NCI-H1417 (cell line): ENCODE results near the gene PM20D1.

ENCODE experiments used
- DNase-seq, 3 experiments: peaks; one replicate each; lab custom pipeline; 2025; lab: John Stamatoyannopoulos, UW

Gene PM20D1

DNA sequence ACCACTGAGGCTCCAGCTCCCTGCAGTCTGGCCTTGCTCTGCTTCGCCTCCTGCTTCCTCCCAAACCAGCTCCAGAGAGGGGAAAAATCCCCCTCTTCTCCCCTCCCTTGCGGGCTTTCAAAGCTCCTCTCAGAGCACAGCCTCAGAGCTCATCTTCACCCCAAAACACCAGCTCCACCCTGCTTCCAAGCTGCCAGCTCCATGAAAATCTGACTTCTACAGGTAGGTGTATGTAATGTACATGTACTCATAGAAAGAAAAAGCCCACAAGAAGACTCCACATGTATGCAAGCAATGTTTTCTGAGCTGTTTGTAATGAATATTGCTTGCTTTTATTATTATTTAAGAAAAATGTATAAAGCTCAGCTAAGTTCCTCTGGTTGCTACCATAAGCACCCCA, 45.3 kb downstream of the PM20D1 start:
- no peak for DNase-seq

DNA sequence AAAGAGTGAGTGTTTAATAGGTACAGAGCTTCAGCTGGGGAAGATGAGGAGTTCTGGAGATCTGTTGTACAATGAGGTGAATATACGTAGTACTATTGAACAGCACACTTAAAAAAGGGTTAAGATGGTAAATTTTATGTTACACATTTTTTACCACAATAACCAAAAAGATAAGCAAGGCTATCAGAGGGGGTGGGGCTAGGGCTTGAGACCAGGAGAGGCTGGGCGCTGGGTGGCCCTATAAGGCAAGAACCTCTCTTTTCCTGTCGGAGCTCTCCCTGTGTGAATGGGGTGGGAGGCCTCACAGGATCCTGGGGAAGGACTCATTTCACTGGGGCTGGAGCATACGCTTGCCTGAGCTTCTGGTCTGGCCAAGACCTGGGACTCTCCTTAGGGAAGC, 45.9 kb downstream of the PM20D1 start:
- no peak for DNase-seq

DNA sequence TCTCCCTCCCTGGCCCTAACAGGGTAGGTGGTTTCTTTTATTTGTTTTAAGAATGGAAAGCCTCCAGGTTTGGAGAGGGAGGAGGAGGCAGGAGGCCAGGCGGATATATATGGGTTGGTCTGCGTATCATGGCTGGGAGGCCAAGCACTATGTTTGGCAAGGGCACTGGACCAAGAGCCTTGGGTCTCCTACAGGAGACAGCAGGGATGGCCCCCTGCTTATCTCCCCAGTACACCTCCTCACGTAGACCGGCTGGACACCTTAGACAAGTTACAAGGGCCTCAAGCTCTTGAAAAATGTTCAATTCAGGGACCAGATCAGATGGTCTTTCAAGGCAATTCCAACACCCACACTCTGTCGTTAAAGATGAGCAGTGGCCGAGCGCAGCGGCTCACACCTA, 47.9 kb downstream of the PM20D1 start:
- DNase-seq, result no peak

DNA sequence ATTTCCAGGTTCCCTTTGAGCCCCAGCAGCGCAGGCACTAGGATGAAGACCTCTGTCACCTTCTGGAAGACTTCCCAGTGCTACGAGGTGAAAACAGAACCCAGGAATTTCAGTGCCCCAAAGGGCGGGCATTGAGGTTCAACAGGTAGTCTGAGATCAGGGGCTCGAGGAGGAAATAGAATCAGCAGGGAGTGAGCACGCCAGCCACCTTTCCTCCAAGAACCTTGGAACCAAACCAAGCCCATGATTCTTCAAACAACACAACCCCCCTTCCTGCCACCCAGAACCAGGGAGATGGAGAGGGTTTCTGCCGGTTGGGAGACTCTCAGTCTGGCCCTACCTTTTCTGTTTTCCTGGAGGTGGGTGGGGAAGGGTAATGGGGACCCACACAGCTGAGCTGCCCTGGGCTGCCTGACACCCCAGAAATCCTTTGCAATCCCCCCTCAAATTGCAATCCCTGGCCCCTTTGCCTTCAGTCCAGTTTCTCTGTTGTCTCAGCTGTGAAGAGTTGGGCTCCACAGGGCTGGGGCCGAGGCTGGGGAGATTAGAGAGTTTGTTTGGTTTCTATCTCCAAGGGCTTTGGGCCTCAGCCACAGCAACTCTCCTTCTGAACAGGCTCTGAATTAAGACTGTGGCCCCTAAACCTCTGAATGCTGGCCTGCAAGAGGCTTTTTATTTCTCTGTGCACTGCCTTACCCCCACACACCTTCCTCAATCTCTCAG, 48.8 kb downstream of the PM20D1 start:
- no peak for DNase-seq

DNA sequence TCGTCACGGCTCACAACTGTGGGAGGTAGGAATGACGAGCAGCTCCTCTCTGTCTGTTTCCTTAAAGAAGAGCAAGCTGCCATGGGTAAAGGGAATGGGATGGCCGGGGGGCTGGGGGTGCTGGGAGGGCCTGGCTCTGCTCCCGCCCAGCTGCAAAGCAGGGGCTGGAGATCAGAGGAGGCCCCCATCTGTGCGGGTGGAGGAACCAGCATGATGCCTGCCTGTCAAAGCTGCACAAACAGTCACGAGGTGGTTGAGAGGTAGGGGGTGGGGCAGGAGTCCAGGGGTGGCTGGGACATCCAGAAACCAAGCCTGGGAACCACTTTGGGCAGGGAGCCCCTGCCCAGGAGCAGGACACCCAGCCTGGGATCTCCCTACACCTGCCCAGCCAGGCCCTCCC, 49.5 kb downstream of the PM20D1 start:
- peak in 1 of 3 experiments; percentile 11 for DNase-seq

DNA sequence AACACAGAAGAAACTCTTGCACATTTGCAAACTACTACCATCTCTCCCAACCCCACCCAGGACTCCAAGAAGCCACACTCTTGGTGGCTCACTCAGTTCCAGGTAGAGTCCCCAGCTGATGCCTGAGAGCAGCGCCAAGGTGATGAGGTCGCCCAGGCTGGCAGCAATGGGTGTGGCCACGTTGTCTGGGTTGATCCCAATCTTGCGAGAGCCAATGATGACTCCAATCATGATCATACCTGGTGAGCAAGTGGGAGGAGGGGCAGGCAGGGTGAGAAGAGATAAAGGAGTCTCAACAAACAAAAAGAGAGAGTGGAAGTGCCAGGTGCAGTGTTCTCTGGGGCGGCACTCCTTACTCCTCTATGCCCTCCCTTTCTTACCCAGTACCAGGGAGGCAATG, 51.4 kb downstream of the PM20D1 start:
- DNase-seq, result no peak

DNA sequence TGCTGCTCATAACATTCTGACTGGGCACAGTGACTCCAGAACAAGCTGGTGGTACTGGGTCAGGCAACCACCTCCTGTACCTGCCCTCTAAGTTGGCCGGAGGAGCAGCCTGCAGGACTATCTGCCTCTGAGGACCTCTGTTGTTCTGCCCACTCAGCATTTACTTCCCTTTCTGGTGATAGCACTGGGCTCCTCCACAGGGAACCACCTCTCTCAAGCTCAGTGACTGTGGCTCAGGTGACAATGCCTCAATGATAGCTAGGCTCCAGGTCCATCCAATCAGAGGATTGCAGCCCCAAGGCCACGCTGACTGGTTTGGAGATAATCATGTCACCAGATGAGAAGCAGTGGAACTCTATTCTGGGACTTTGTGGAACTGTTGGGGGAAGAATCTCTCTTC, 52.8 kb downstream of the PM20D1 start:
- no peak for DNase-seq

DNA sequence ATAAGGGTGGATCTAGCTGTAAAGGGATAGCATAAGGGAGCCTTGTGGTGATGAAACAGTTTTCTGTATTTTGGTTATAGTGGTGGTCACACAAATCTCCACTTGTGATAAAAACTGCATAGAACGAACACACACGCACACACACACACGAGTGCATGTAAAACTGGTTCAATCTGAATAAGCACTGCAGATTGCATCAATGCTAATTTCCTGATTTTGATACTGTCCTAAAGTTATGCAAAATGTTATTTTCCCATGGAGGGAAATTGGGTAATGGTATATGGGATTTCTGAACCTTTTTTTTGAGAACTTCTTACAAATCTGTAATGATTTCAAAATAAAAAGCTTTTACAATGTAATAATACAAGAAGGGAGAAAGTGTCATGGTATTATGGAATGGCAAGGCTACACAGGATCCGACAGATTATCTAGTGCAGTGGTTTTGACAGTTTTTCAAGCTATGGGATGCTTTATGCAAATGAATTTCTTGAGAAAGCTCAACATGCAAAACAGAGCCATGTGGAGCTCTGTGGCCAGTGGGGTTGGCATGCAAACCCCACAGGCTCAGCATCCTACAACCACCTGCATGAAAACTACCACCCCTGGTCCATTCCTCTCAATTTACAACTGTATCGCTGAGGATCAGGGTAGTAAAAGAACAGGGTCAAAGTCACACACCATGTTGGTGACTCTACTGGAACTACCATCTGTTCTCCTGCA, 55.8 kb downstream of the PM20D1 start:
- DNase-seq, result no peak

DNA sequence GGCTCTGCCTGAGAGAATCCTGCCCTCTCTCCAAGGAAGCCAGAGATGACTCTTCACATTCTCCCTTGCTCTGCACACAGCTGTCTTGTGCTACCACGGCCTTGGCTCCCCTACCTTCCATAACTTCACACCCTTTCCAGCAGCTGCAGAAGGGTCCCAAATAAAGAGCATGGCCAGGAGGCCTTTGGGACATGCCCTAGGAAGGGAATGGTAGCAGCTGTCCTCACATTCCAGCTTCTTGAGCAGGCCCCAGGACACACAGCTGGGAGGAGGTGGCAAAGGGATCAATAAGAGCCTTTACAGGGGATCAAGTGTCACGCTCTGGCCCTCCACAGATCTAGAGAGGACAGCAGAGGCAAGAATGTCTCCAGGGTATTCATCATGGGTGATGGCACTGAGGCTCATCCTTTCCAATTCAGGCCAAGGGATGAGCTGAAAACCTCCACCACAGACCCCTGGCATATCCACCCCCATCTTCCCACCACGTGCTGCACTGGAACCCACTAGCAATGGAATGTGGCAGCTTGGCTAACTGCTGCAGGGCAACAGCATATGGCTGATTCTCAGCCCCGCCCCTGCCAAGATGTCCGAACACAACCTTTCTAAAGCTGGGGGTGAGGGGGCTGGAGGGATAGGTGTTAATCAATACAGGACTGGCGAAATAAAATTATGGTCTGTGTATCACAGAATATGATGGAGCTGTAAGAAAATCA, 56.8 kb downstream of the PM20D1 start:
- DNase-seq, result no peak

DNA sequence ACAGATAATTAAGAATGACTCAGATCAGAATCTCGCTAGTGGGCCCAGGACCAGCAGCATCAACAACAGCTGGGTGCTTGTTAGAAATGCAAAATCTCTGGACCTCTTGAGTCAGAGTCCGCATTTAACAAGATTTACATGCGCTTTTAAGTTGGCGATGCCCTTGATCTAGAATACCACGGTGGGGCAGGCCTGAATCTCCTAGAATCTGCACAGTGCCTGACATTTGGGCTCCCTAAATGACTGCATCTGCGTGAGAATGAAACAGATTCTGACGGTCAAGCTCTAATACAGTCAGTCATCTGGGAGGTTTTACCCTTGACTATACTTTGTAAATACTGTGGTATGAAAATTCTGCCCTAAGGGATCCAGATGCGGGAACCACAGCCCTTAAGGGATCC, 57.5 kb downstream of the PM20D1 start:
- no peak for DNase-seq

DNA sequence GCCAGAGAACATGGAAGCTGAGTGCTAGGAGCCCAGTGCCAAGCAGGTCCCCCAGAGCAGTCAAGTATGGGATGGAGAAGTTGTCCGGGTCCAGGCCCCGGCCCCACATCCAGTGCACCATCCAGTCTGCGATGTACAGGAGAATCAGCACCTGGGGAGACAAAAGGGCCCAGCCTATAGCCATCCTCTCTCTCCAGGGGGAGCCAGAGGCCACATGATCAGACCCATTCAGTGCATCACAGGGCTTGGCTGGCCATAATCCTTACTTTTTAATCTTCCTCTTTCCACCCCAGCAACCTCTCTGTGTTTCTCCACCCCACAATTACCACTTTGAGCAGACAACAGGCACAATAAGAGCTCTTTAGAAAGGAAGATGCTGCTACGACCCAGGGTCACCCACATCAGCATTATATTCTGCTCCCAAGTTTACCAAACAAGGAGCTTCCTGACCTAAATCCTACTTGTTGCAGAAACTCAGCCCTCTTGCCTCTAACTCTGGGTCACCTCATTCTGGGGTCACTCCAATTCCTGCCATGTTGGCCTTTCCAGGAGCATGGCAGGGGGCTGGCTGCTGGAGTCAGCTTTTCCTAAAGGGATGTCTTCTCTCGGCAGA, 58.3 kb downstream of the PM20D1 start:
- peak; percentile 35 to 76 (median 64) for DNase-seq

DNA sequence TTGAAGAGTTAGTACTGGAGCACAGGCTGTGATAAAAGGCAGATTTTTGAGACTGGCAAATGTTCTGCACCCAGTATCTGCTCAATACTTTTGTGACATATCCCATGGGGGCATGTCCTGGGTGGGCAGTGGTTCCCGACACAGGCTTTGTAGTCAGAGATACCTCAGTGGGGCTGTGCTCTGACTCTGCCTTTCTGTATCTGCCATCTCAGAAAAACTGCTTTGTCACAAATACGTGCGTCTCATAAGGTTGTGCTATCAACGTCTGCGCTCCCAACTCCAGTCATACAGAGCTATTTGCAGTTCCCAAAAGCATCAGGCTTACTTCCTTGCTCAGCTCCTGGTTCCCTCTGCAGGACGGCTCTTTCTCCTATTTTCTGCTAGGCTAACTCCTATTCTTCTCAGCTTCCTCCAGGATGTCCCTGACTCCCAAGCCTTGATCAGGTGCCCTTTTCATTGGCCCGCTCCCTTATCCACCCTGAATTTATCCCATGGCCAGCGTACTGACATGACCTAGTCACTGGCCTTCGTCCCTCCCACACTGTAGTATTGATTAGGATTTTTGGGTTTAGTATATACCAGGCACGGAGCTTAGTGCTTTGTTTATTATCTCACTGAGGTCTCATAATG, 62.5 kb downstream of the PM20D1 start:
- no peak for DNase-seq

DNA sequence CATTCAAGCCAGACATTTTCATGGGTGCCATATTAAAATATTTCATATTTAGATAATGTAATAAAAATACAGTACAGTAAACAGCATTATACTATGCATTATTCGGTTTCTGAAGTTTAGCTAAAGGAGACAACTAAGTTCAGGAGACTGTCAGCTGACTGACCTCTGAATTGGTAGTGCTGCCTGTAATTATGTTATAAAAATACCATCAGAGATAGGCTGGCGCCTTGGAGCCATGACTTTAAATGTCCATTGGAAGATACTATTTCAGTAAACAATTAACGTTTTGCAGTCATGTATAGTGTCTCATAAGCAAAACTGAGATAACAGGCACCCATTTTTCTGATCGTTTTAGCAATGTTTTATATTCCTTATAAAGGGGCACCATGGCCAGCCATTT, 63.3 kb downstream of the PM20D1 start:
- DNase-seq, result no peak

DNA sequence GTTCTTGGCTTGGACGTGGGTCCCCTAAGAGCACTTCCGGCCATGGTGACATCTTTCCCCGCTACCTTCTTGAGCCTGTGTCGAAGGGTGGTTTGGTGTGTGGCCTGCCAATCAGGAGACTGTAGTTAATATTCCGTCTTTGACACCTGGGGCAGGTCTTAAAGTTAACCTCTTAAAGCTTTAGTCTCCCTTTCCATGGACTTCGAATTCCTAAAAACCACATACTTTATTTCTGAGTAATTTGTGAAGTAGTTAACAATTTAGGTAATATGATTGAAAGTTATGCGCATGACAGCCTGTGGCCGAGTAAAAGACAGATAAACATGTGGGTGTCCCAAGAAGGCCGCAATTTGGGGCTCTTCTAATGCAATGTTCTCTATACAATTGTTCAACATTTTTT, 64.5 kb downstream of the PM20D1 start:
- no peak for DNase-seq

DNA sequence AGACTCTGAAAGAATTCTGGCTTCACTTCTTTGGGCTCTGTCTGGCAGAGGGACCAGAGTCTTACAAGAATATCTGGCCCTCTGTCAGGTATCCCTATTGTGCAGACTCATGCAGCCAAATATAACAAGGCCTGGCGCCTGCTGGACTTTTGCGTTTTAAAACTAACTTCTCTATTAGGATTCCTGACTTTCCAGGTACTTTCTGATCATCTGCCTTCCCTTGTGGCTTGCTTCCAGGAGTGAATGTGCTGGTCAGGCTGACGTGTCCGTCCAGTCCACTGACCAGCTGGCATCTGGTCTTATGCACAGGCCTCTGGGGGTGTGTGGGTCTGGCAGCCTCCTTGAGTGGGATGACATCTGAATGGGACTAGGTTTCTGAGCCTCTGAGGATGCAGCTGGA, 66.0 kb downstream of the PM20D1 start:
- no peak for DNase-seq

DNA sequence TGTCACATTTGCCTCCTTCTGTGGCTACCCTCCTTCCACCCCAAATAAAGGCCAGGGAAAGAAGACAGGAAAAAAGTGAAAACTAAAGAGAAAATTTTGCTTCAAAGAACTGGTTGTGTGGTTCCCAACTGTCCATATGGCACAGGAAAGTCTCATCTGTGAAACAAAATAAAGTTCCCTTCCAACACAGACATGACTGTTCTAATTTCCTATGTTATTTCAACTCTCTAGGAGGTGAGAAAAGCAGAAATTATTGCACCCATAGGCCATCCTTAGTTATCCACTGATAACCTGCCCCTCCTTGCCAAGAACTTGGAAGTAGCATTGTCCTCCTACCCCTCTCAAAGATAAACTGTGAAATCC, 66.5 kb downstream of the PM20D1 start:
- no peak for DNase-seq

DNA sequence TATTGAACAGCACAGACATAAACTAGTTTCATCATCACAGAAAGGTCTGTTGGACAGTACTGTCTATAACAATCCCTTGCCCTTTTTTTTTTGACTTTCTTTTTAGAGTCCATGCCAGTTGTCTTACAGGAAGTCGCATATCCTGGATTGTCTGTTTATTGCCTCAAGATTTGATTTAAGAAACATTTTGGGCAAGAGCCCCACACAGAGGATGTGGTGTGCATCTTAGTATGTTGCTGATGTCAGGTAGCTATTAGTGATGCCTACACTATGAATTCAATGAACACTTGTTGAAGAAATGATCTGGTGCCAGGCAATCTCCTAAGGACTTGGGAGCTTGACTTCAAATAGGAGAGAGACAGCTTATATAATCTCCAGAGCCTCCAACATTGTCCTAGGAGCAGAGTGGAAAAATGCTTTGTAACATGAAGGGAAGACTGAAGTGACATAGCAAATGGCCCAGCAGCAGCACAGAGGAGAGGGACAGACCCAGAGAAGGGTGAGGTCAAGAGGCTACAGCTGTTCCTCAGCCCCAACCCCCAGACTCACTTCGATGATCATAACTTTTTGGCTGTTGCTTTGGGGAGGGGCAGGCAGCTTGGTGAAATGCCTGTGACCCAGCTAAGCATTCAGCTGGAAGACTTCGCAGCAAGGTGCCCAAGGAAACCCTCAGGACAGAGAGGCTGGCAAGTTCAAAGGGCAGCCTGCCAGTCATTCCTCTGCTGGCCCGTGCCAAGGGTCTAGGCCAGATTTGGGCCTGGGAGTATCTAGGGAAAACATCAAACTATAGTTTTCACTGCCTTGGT, 67.1 kb downstream of the PM20D1 start:
- DNase-seq, result no peak

DNA sequence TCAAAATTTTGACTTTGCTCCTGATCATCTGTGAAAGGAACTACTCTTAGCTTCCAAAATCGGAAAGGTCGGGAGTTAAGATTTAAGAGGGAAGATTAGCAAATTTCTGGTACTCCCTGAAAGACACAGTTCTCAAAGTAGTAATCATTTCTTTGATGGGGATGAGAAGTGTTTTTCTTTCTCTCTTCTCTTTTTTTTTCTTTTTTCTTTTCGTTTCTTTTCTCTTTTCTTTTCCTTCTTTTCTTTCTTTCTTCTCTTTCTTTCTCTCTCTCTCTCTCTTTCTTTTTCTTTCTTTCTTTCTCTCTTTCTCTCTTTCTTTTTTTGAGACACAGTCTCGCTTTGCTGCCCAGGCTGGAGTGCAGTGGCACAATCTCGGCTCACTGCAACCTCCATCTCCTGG, 69.6 kb downstream of the PM20D1 start:
- DNase-seq, result no peak
